PC-3 (cell line): Measurements from ENCODE around the gene CEP131. TPM values are rescaled to one million over a fixed set of nuclear protein-coding genes. Genes with fewer than 3 reads are reported as not detected.

Source experiments
- ATAC-seq: fragments of 200-7000 bp; cut with Tn5 transposase; 2 replicates; pipeline ENCODE4 v1.9.1; 2020; ENCODE audit warnings: mild to moderate bottlenecking, moderate library complexity
- BruUV-seq: library from RNA; stranded (reverse); fragments of 400-500 nt; replicated peaks from 2 replicates; lab custom pipeline; 2021; lab: Mats Ljungman, UMichigan
- CTCF ChIA-PET: fragments of 300-600 bp; sonication (Branson Sonifier 250); formaldehyde crosslinking; loops from one replicate; lab custom pipeline; 2022; ENCODE audit warnings: antibody characterized with exemption; lab: Charles Lee
- POLR2A ChIA-PET: fragments of 300-600 bp; sonication (Branson Sonifier 250); formaldehyde crosslinking; loops from one replicate; lab custom pipeline; 2022; ENCODE audit warnings: antibody characterized with exemption; ENCODE audit not compliant: unreplicated experiment; lab: Charles Lee
- DNase-seq: peaks from one replicate; pipeline ENCODE4 v3.0.0-alpha.2; 2015
- H2AFZ ChIP-seq: fragments of 300-600 bp; sonication (generic); 2 replicates; pipeline ENCODE4 v1.6.0; 2016; ENCODE audit warnings: antibody characterized with exemption, low read length
- H3F3A ChIP-seq: fragments of 300-600 bp; sonication (generic); one replicate; pipeline ENCODE4 v1.6.0; 2017; ENCODE audit warnings: antibody characterized with exemption, low read length, control low read depth, mild to moderate bottlenecking; ENCODE audit not compliant: unreplicated experiment
- H3K27ac ChIP-seq: fragments of 300-600 bp; sonication (generic); 2 replicates; pipeline ENCODE4 v1.5.1; 2016; ENCODE audit warnings: mild to moderate bottlenecking, low read length
- H3K27me3 ChIP-seq: fragments of 300-600 bp; sonication (generic); 2 replicates; pipeline ENCODE4 v1.6.1; 2016; ENCODE audit warnings: low read length, mixed read lengths
- H3K36me3 ChIP-seq: fragments of 300-600 bp; sonication (generic); 2 replicates; pipeline ENCODE4 v1.6.1; 2016; ENCODE audit warnings: low read depth, mixed run types, low read length, mixed read lengths
- H3K4me1 ChIP-seq: fragments of 300-600 bp; sonication (generic); 2 replicates; pipeline ENCODE4 v1.5.1; 2016; ENCODE audit warnings: low read length; ENCODE audit not compliant: insufficient read depth
- H3K4me2 ChIP-seq: fragments of 300-600 bp; sonication (generic); 2 replicates; pipeline ENCODE4 v1.6.0; 2016; ENCODE audit warnings: low read length
- H3K4me3 ChIP-seq: fragments of 300-600 bp; sonication (generic); 2 replicates; pipeline ENCODE4 v1.5.1; 2016; ENCODE audit warnings: mild to moderate bottlenecking, low read length, mixed read lengths
- H3K79me2 ChIP-seq: fragments of 300-600 bp; sonication (generic); 2 replicates; pipeline ENCODE4 v1.6.1; 2017; ENCODE audit warnings: low read length, mixed read lengths
- H3K9ac ChIP-seq: fragments of 300-600 bp; sonication (generic); 2 replicates; pipeline ENCODE4 v1.6.0; 2016; ENCODE audit warnings: mild to moderate bottlenecking, low read length
- H3K9me2 ChIP-seq: fragments of 300-600 bp; sonication (generic); replicated peaks from 2 replicates; pipeline ENCODE4 v1.6.1; 2016; ENCODE audit warnings: mixed run types, low read length, mixed read lengths
- H3K9me3 ChIP-seq: fragments of 300-600 bp; sonication (generic); 2 replicates; pipeline ENCODE4 v1.6.1; 2016; ENCODE audit warnings: low read length, mixed read lengths
- H4K20me1 ChIP-seq: fragments of 300-600 bp; sonication (generic); 2 replicates; pipeline ENCODE4 v1.6.1; 2016; ENCODE audit warnings: low read length, mixed read lengths
- CTCF ChIP-seq: fragments of 300-600 bp; sonication (generic); conservative IDR thresholded peaks from 2 replicates; pipeline ENCODE4 v1.5.1; 2017; ENCODE audit warnings: antibody characterized with exemption, low read depth, mild to moderate bottlenecking, low read length
- EZH2 ChIP-seq: fragments of 300-600 bp; sonication (generic); IDR thresholded peaks from one replicate; pipeline ENCODE4 v1.6.1; 2017; ENCODE audit warnings: antibody characterized with exemption, mild to moderate bottlenecking, low read length; ENCODE audit not compliant: unreplicated experiment
- EZH2phosphoT487 ChIP-seq: fragments of 300-600 bp; sonication (generic); IDR thresholded peaks from 2 replicates; pipeline ENCODE4 v1.6.1; 2018; ENCODE audit warnings: mild to moderate bottlenecking, antibody characterized with exemption, low read length, borderline replicate concordance
- intact Hi-C: fragments of 100-400 bp; cut with micrococcal nuclease; formaldehyde crosslinking; loops from 2 replicates; pipeline ENCODE4 v1.9.0; 2023
- total RNA-seq: library from RNA; depleted of rRNA; stranded (reverse); fragments of >200 nt; gene quantifications from 2 replicates; pipeline ENCODE4 v1.2.3, GENCODE V29; 2014

Gene CEP131
- total RNA-seq, 1 experiment from 2014 or later, result 32.1 TPM

- Histone ChIP-seq H3K27ac (no peak overlapping the region), H3F3A (no peaks in the 10 kb centered on the region), H3K9me2 (no peaks in the 10 kb centered on the region), H3K9me3 (no peaks in the 10 kb centered on the region), H3K4me1 (peaks cover 18% of the 10 kb centered on the region; the same call in 1 of the 2 replicates), H3K36me3 (no peaks in the 10 kb centered on the region), H3K4me2 (no peak overlapping the region), H3K9ac (no peak overlapping the region), H3K27me3 (no peaks in the 10 kb centered on the region), H2AFZ (no peak overlapping the region), H3K79me2 (peaks cover 35% of the 10 kb centered on the region), H3K4me3 (no peak overlapping the region), H4K20me1 (no peaks in the 10 kb centered on the region)
- DNase-seq (no peak), ATAC-seq (no peak)
- CTCF ChIA-PET, result no interaction called here
- intact Hi-C loops, result no loop called here
- TF ChIP-seq CTCF, result no peak
- BruUV-seq, result no TSS peak
- POLR2A ChIA-PET, result no interaction called here
Measured at GRCh38 chr17:81235822-81236740, 13.3 kb upstream of the CEP131 start.

- POLR2A ChIA-PET, result no interaction called here
- ATAC-seq, result no peak
- H3K4me2 ChIP-seq, result no peak overlapping the region
- intact Hi-C loops, result no loop called here
- no peak overlapping the region for H3K9ac ChIP-seq
- TF ChIP-seq EZH2phosphoT487 (no peak), CTCF (no peak), EZH2 (no peak)
- H4K20me1 ChIP-seq, result no peaks in the 10 kb centered on the region
- peaks cover 11% of the 10 kb centered on the region; the same call in 1 of the 2 replicates for H3K4me1 ChIP-seq
- no peaks in the 10 kb centered on the region for H3K27me3 ChIP-seq
- no peak overlapping the region for H3K27ac ChIP-seq
- peaks cover 26% of the 10 kb centered on the region for H3K79me2 ChIP-seq
- no peak overlapping the region for H2AFZ ChIP-seq
- no peaks in the 10 kb centered on the region for H3K9me3 ChIP-seq
- H3K36me3 ChIP-seq, result no peaks in the 10 kb centered on the region
- no TSS peak for BruUV-seq
- no peaks in the 10 kb centered on the region for H3K9me2 ChIP-seq
- H3K4me3 ChIP-seq, result no peak overlapping the region
- CTCF ChIA-PET, result no interaction called here
- no peaks in the 10 kb centered on the region for H3F3A ChIP-seq
- DNase-seq, result no peak
Measured at GRCh38 chr17:81234940-81235821, 12.4 kb upstream of the CEP131 start.
